Fibroblast of skin of left biceps (primary cell): ENCODE data around the gene DCST2.

Experiments
- DNase-seq, 2 experiments: peaks; one replicate each; pipeline ENCODE4 v3.0.0-alpha.2; 2013; ENCODE audit warnings: low read depth in 2 of 2

DCST2 gene

GRCh38 chr1:155010211-155010918 is 23.2 kb downstream of the DCST2 start:
- no peak for DNase-seq

DNA sequence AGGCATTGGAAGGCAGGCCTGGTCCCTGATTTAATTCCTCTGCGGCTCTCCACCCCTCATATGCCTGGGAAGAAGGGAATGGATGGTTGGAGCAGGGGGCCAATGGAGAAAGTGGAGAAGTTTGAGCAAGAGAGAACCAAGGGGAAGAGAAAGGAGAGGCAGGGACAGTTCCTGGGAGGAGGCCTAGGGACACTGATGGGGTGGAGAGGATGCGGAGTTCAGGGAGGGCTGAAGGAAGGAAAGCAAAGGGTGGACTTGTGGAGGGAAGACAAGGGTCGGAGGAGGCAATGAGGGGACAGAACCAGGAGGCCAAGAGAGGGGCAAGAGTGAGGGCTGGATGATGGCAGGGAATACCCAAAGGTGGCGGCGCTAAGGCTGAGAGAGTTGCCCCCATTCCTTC is 23.8 kb downstream of the DCST2 start:
- no peak for DNase-seq

DNA sequence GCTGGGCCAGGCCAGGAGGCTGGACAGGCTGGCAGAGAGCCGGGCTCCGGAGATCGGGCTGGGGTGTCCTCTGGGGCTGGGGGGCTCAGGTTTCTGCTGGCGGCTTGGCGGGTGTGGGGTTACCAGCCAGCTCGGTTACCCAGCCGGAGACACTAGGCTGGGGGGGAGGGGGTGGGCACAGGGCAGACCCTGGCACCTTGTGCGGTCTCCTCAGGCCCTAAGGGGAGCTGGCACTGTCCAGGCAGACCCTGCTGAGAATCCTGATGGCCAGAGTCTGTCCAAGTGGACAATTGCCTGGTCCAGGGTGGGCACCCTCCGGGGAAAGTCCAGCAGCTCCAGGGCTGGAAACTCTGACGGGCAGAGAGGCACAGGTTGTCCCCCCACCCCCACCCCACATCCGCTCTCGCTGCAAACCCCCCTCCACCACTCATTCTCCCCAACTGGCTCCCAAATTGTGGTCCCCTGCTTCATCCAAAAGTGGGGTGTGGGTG is 24.3 kb downstream of the DCST2 start:
- DNase-seq = no peak

GRCh38 chr1:155008015-155008941 is 25.3 kb downstream of the DCST2 start:
- no peak for DNase-seq

GRCh38 chr1:155007251-155007828 is 26.2 kb downstream of the DCST2 start:
- no peak for DNase-seq

GRCh38 chr1:155006601-155007101 is 26.9 kb downstream of the DCST2 start:
- DNase-seq = no peak

DNA sequence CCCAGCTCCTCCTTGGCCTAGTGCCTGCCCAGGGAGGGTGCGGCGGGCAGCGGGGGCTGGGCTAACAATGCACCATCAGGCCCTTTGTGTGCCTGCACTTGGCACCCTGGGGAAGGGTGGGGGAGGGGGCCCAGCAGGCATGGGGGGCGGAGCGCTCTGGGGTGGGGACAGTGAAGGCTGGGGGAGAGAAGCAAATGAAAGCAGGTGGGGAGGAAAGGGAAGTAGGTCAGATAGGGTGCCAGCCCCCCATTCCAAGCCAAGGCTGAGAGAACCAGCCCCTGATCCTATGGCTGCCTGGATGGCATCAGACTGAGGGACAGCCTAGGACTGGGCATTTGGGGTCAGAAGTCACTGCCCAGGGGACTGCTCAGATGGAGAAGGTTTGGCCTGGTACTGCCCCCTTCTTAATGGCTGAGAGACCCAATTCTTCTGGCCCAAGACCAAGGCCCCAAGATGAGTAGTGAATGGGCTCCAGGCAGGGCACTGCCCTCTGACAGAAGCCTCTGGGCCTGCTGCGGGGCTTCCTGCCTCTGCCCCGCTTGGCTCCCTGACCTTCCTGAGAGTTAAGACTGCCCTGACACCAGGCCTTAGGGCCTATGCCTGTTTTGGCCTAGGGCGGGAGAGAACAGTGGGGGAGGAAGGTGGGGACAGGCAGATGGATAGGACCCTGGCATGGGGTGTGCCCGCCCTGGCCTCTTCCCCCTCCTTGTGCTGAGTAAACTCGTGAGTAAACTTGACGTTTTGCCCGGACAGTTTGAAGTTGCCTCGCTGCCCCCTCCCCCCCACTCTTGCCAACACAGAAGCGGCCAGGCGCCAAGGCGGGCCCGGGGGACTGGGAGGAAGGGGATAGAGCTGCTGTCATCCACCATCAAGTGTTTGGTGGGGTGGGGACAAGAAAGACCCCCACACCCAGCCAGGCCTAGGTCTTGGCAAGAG is 28.2 kb downstream of the DCST2 start:
- no peak for DNase-seq

- DNase-seq = no peak
Observed at GRCh38 chr1:155004352-155005075, 29.1 kb downstream of the DCST2 start.

GRCh38 chr1:155003766-155004351 is 29.7 kb downstream of the DCST2 start:
- no peak for DNase-seq

DNA sequence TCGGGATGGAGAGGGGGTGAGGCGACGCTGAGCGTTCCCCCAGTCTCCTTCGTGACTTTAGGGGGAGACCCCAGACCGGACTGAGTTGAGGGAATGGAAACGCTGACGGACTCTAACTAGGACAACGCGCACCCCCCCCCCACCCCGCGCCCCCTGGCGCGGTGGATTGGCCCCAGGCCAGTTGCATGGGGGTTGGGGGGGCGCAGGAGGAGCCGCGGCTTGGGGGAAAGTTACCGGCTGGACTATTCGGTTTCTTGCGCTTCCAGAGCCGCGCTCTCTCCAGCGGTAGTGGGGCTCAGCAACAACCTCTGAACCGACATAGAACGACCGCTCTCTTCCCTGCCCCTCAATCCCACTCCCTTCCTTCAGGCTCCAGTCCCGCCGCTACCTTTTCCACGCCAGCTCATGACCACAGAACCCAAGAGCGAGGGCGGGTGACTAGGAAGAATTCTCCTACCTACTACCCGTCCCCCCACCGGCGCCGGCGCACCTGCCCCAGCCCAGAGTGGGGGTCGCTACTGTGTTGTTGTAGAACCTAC is 30.3 kb downstream of the DCST2 start:
- DNase-seq = no peak

GRCh38 chr1:155002464-155003226 is 30.9 kb downstream of the DCST2 start, which contains the start of gene ZBTB7B:
ZBTB7B (plus strand) TSS chr1:155002802; CDS start chr1:155014661, 11,859 bp downstream.
- DNase-seq = no peak

DNA sequence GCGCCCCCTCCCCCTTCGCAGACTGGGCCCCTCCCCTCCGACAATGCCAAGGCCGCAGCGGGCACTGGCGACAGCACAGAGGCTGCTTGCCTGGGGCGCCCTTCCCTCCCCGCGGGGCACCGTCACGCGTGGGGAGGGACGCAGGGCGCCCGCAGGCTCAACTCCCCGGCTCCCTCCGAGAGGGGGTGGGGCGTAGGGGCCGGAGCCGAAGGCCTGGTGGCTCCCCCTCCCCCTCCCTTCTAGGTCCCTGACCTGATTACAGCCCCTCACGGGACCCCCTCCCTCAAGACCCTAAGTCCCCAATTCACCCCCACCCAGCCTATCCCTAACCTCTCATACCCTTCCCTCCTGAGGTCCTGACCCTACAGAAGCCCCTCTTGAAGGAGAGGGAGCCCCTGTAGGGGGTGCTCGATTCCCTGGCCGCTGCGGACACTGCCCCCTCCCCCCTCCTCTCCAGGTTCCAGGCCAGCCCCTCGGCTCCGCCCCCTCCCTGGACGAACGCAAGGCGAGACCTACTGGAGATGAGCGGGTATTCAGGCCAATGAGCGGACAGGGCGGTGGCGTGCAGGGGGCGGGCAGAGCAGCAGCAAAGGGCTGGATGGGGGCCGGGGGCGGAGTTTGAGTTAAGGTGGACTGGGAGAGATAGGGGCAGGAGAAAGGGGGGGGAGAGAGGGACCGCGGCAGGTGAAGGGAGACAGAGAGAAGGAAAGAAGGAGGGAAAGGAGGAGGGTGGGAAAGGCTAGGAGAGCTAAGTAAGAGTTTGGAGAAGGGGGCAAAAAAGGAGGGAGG is 31.7 kb downstream of the DCST2 start:
- DNase-seq = peak; percentile 95 to 96

- DNase-seq = no peak
Observed at GRCh38 chr1:155001425-155001674, 32.2 kb downstream of the DCST2 start.

DNA sequence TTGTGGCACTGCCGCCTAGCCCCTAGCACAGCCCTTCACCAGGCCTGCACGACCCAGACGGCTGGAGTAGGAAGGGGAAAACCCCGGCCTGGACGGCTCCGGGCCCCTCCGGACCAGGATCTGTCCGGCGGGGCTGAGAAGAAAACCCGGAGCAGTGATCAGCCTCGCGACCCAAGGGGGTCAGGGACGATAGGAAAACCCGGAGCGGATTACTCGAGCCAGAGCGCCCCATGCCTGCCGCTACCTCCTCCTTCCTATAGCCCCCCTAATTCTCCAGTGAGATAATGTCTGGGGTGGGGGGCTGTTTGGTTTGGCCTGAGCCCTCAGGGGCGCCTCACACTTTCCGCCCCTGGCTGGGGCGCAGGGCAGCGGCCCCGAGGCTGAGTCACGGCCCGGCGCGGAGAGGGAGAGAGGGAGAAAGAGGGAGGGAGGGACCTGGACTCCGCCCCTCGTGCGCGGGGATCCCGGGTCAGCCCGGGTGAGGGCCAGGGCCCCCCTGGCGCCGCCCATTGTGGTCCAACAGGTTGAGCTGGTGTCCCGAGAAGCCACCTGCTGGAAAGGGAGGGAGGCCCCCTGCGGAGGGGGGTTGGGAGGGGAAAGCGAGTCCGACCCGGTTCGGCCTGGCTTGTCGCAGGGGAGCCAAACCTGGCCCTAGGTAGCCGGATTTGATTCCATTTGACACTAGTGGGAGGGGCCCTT is 32.7 kb downstream of the DCST2 start:
- peak; percentile 47 to 53 for DNase-seq

DNA sequence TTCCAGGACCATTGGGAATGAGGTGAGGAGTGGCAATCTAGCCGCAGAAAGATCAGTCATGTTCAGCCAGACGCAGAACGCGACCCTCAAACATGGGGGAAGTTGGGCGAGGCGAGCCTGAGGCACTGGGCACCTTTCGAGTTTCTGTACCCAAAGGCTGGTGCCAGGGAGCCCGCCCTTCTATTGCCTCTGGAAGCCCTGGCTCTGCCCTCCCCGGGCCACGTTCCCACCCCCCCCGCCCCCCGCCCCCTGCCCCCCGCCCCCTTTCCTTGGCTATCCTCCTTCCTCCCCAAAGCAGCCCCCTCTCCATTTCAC is 33.2 kb downstream of the DCST2 start:
- DNase-seq = no peak

DNA sequence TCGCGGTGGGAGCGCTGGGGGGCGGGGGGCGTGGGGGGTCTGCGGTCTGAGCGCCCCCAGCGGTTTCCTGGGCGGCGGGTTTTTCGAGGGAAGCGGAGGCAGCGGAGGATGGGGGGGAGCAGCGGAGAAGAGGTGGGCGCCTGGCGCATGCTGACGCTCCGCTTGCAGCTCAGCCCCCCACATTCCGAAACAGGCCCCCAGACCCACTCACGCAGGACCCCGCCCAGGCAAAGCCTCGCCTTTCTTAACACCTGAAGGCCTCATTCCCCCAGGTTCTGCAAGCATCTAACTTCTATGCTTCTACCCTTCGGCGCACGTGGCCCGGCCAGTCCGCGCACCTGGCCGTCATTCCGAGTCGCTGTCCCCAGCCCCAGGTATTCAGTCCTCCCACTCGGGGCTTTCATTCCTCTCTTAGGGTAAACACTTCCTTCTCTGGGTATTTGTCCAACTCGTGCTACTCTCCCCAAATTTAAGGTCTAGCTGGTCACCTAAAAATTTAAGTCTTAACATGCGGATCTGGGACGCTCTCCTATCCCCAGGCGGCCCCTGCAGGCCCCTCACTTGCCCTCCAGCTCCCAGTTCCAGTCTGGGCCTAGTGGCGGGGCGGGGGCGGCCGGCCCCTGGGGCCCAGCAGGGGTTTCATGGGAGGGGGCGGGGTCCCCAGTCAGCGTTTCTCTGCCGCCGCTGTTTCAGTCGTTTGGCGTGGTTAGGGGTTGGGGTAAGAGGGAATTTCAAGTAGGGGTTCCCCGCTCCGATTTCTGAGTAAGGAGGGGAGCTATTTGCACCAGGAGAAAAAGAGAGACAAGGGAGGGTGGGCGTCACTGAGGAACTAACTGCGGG is 33.8 kb downstream of the DCST2 start:
- DNase-seq = no peak
